ENCODE data around the gene SLC7A5.

- no peak for TF ChIP-seq POLR2A (IDR thresholded peaks at IDR 0.05; ENCODE audit: low read length)
- no peak for TF ChIP-seq JUN (IDR thresholded peaks at IDR 0.05)
These were observed 10.9 kb upstream of the SLC7A5 start for GRCh38 chr16:87880117-87880696.

Measured in A549 (cell line).